Prostate gland (tissue), 2 donors: ENCODE measurements around the gene MGLL. TPM values are rescaled to one million over a fixed set of nuclear protein-coding genes. Genes with fewer than 3 reads are reported as not detected.
"Not testable (repeated sequence)": the region's sequence is repeated elsewhere in the genome, so short reads cannot be mapped to it uniquely, and the experiment has no call there.

Experiments used
- DNase-seq: peaks from one replicate; pipeline ENCODE4 v3.0.0-alpha.2; 2019; ENCODE audit warnings: low spot score
- H3K27ac ChIP-seq, 2 donors: fragments of 200-600 bp; sonication (generic); 2 replicates each; pipeline ENCODE4 v1.5.1; 2017 to 2019
- H3K27me3 ChIP-seq: fragments of 200-600 bp; sonication (generic); replicated peaks from 2 replicates; pipeline ENCODE4 v1.5.1; 2019; ENCODE audit not compliant: insufficient read depth
- H3K36me3 ChIP-seq, 2 donors: fragments of 200-600 bp; sonication (generic); 1 replicate in 1 of 2; 2 replicates in 1 of 2; pipeline versions ENCODE4 v1.5.1 to v1.8.1; 2017 to 2019
- H3K4me1 ChIP-seq: fragments of 200-600 bp; sonication (generic); replicated peaks from 2 replicates; pipeline ENCODE4 v1.5.1; 2019
- H3K4me3 ChIP-seq, 2 donors: fragments of 200-600 bp; sonication (generic); 2 replicates each; pipeline ENCODE4 v1.5.1; 2017 to 2019
- H3K9me3 ChIP-seq: fragments of 200-600 bp; sonication (generic); 2 replicates; pipeline ENCODE4 v1.5.1; 2017
- POLR2A ChIP-seq: fragments of 450-650 bp; IDR thresholded peaks from one replicate; pipeline ENCODE4 v1.6.1; 2016; ENCODE audit warnings: antibody characterized with exemption, mild to moderate bottlenecking
- POLR2AphosphoS5 ChIP-seq: sonication (generic); formaldehyde crosslinking; IDR thresholded peaks from one replicate; pipeline ENCODE4 v1.6.1; 2017; ENCODE audit warnings: antibody characterized with exemption
- WGBS: methylation state at CpG from one replicate; pipeline ENCODE4 v1.1.5; 2018; 5-methylcytosine and 5-hydroxymethylcytosine counted together
- intact Hi-C: fragments of 100-400 bp; cut with DNase I; formaldehyde crosslinking; loops from one replicate; pipeline ENCODE4 v1.14.2; 2022
- total RNA-seq, 2 donors: library from RNA; depleted of rRNA; stranded (reverse); fragments of >200 nt; gene quantifications; one replicate each; pipeline ENCODE4 v1.1.0, GENCODE V29; 2016
- TF ChIP-seq, protein P1 (sequence below), 4 experiments: fragments of 200-600 bp in 2 of 4; fragments of 450-650 bp in 2 of 4; sonication (generic) in 2 of 4; IDR thresholded peaks; 1 replicate in 3 of 4; 2 replicates in 1 of 4; pipeline ENCODE4 v1.5.1; 2016 to 2019; ENCODE audit warnings: antibody characterized with exemption in 4 of 4, mild to moderate bottlenecking in 2 of 4, moderate library complexity in 2 of 4

The MGLL gene
- total RNA-seq, 2 donors from 2014 or later = 20.0 to 31.8 TPM

DNA sequence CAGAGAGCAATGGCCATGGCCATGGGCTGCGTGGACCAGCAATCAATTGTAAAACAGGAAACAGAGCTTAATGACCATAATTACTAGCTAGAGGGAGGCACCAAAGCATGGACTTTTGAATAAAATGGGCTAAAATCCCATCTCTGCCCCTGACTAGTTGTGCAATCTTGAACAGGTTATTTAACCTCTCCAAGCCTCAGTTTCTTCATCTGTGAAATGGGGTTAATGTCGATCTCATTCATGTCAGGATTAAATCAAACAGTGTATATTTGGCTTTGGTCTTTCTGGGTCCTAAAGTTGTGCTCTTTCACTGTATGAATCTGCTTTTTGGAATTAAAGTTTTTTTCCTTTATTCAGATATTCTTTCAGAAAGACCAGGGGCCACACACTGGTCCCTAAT lies 113.5 kb downstream of the MGLL start:
- no peak overlapping the region for H3K4me3 ChIP-seq
- no peak for TF ChIP-seq POLR2AphosphoS5
- no peak for TF ChIP-seq POLR2A
- TF ChIP-seq, protein P1, sequence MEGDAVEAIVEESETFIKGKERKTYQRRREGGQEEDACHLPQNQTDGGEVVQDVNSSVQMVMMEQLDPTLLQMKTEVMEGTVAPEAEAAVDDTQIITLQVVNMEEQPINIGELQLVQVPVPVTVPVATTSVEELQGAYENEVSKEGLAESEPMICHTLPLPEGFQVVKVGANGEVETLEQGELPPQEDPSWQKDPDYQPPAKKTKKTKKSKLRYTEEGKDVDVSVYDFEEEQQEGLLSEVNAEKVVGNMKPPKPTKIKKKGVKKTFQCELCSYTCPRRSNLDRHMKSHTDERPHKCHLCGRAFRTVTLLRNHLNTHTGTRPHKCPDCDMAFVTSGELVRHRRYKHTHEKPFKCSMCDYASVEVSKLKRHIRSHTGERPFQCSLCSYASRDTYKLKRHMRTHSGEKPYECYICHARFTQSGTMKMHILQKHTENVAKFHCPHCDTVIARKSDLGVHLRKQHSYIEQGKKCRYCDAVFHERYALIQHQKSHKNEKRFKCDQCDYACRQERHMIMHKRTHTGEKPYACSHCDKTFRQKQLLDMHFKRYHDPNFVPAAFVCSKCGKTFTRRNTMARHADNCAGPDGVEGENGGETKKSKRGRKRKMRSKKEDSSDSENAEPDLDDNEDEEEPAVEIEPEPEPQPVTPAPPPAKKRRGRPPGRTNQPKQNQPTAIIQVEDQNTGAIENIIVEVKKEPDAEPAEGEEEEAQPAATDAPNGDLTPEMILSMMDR (IDR thresholded peaks at IDR 0.05) = no peak
- H3K9me3 ChIP-seq = no peaks in the 10 kb centered on the region
- H3K4me1 ChIP-seq = no peaks in the 10 kb centered on the region
- intact Hi-C loops = no loop called here
- 67% methylated on average over 2 of the region's 2 CpGs for WGBS
- H3K27ac ChIP-seq = no peak overlapping the region
- H3K36me3 ChIP-seq = no peaks in the 10 kb centered on the region
- H3K27me3 ChIP-seq = no peaks in the 10 kb centered on the region
- DNase-seq = no peak

DNA sequence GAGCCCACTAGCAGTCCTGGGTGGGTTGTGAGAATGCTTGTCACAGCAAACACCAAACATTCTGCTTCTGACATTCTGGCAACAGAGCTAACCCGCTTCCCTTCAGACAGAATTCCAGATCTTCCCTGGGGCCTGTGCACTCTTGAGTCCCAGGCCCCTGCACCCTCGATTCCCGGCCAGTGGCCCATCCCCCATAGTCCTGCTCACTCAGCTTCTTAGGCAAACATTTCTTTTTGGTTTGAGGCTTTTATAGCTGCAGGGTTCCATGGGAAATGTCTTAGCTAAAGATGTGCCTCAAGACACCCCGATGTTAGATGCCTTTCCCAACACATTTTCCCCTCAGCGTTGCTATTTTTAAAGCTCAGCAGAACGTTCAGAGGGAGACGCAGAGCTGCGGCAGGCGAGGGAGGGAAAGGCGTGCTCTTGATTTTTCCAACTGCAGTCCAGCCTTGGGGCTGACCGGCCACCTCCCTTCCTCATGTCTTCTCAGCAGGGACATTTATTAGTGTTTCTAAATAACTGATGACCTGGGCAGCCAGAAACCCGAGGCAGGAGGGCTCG lies 114.4 kb downstream of the MGLL start:
- Histone ChIP-seq H3K27me3 (no peaks in the 10 kb centered on the region), H3K36me3 (no peaks in the 10 kb centered on the region), H3K27ac (peak overlapping the region in 1 of 2 donors; percentile 5), H3K9me3 (no peaks in the 10 kb centered on the region), H3K4me3 (no peak overlapping the region), H3K4me1 (no peaks in the 10 kb centered on the region)
- intact Hi-C loops = no loop called here
- TF ChIP-seq, protein P1 (IDR thresholded peaks at IDR 0.05) = no peak
- TF ChIP-seq POLR2A = no peak
- TF ChIP-seq POLR2AphosphoS5 = peak; percentile 17
- no peak for DNase-seq
- 32% methylated on average over 13 of the region's 13 CpGs for WGBS

DNA sequence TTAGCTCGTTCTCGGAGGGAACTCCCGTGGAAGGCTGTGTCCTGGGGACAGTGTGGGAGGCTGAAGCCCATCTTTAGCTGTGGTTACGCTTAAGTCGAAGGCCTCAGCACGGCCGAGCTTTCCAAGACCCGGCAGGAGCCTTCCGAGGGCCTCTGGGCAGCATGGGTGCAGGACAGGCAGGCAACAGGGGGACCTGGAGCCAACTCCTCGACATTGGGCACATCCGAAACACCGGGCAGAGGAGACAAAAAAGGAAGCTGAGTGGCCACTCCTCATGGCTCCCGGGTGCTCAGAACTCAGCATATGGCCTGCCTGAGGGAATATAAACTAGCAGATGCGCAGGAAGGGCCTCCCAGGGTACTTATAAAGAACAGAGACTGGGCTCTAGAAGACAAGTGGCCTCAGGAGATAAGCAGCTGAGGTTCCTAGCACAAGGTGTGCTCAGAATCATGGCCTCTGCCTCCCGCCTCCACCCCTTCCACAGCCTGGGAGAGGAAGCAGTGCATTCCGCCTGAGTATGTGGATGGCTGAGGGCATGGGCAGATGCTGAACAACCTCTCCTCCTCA lies 115.4 kb downstream of the MGLL start:
- intact Hi-C loops = no loop called here
- H3K4me3 ChIP-seq = no peak overlapping the region
- 89% methylated on average over 16 of the region's 16 CpGs for WGBS
- no peaks in the 10 kb centered on the region for H3K9me3 ChIP-seq
- no peaks in the 10 kb centered on the region for H3K36me3 ChIP-seq
- H3K27me3 ChIP-seq = no peaks in the 10 kb centered on the region
- TF ChIP-seq POLR2A (no peak), POLR2AphosphoS5 (no peak)
- TF ChIP-seq, protein P1 (IDR thresholded peaks at IDR 0.05) = no peak
- DNase-seq = no peak
- H3K27ac ChIP-seq = no peak overlapping the region
- no peaks in the 10 kb centered on the region for H3K4me1 ChIP-seq

DNA sequence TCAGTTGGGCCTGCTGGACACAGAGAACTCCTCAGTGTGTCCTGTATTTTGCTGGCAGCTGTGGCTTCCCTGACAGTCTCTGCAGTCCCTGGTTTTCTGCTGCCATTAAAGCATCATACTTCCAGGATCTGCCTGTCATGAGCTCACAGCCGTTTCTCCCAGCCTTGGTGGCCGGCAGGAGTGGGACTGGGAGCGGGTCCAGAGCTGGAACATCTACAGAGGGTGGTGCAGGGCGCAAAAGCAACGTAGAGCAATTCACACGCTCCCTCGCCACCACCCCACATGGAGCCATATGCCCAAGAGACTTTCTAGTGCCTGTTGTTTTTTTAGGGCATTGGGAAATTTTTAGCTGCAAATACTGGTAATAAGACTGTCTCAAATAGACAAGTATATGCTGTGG lies 116.0 kb downstream of the MGLL start:
- no peaks in the 10 kb centered on the region for H3K36me3 ChIP-seq
- 81% methylated on average over 7 of the region's 7 CpGs for WGBS
- intact Hi-C loops = no loop called here
- no peaks in the 10 kb centered on the region for H3K27me3 ChIP-seq
- DNase-seq = no peak
- H3K4me1 ChIP-seq = no peaks in the 10 kb centered on the region
- no peaks in the 10 kb centered on the region for H3K9me3 ChIP-seq
- no peak overlapping the region for H3K27ac ChIP-seq
- TF ChIP-seq POLR2AphosphoS5 (no peak), POLR2A (no peak)
- TF ChIP-seq, protein P1 (IDR thresholded peaks at IDR 0.05) = no peak
- H3K4me3 ChIP-seq = no peak overlapping the region

DNA sequence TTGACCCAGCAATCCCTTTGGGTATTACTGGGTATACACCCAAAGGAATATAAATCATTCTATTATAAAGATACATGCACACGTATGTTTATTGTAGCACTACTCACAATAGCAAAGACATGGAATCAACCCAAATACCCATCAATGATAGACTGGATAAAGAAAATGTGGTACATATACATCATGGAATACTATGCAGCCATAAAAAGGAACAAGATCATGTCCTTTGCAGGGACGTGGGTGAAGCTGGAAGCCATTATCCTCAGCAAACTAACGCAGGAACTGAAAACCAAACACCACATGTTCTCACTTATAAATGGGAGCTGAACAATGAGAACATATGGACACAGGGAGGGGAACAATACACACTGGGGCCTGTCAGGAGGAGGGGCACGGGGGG lies 117.5 kb downstream of the MGLL start:
- H3K36me3 ChIP-seq, H3K4me3 ChIP-seq, H3K27me3 ChIP-seq, H3K27ac ChIP-seq, H3K9me3 ChIP-seq, intact Hi-C loops, DNase-seq, H3K4me1 ChIP-seq: not testable (repeated sequence)
- WGBS = 87% methylated on average over 4 of the region's 4 CpGs
